Upper lobe of left lung (tissue), 4 donors: ENCODE results near the gene IPPK.

Experiments used
- EP300 ChIP-seq, 4 donors: sonication (generic); formaldehyde crosslinking; IDR thresholded peaks; one replicate each; pipeline ENCODE4 v1.5.1; 2017; ENCODE audit warnings: antibody characterized with exemption in 4 of 4, control low read depth in 2 of 4
- POLR2A ChIP-seq, 4 donors: fragments of 450-650 bp; IDR thresholded peaks; one replicate each; pipeline ENCODE4 v1.5.1; 2016 to 2017; ENCODE audit warnings: antibody characterized with exemption in 4 of 4, mild to moderate bottlenecking in 2 of 4
- TF ChIP-seq, protein P1 (sequence below), 6 experiments: fragments of 450-650 bp in 4 of 6; fragments of 200-600 bp in 2 of 6; sonication (generic) in 2 of 6; IDR thresholded peaks; one replicate each; pipeline ENCODE4 v1.5.1; 2016 to 2019; ENCODE audit warnings: antibody characterized with exemption in 6 of 6

DNA sequence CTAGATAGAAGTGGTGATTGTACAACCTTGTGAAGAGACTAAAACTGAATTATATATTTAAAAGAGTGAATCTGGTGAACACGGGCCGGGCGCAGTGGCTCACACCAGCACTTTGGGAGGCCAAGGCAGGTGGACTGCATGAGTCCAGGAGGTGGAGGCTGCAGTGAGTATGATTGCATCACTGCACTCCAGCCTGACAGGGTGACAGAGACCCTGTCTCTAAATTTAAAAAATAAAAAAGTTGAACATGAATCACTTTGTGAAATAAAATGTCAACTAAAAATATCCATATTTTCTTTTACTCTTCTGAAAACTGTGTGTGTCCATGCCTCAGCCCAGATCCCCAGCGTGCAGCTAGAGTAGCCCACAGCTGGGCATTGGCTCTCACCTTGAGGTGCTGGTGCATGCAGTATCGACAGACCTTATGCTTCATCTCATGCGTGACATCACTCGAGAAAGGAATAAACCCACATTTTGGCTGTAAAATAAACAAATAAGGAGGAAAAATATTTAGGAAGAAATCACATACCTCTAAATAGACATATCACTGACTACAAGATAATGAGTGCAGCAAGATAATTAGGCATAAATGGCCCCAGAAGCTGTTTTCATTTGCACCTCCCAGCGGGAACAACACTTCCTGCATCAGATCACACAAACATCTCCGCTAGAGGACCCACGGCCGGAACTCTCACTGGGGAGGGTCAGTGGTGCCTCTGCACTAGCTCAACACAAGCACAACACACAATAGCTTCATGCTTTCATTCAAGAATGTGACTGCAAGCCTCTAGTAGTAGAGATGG lies 22.1 kb downstream of the IPPK start:
- TF ChIP-seq, protein P1, sequence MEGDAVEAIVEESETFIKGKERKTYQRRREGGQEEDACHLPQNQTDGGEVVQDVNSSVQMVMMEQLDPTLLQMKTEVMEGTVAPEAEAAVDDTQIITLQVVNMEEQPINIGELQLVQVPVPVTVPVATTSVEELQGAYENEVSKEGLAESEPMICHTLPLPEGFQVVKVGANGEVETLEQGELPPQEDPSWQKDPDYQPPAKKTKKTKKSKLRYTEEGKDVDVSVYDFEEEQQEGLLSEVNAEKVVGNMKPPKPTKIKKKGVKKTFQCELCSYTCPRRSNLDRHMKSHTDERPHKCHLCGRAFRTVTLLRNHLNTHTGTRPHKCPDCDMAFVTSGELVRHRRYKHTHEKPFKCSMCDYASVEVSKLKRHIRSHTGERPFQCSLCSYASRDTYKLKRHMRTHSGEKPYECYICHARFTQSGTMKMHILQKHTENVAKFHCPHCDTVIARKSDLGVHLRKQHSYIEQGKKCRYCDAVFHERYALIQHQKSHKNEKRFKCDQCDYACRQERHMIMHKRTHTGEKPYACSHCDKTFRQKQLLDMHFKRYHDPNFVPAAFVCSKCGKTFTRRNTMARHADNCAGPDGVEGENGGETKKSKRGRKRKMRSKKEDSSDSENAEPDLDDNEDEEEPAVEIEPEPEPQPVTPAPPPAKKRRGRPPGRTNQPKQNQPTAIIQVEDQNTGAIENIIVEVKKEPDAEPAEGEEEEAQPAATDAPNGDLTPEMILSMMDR (IDR thresholded peaks at IDR 0.05), result no peak
- TF ChIP-seq EP300 (IDR thresholded peaks at IDR 0.05) (no peak), POLR2A (IDR thresholded peaks at IDR 0.05) (no peak)
